LHCN-M2 (cell line): ENCODE data around the gene SIPA1. TPM values are rescaled to one million over a fixed set of nuclear protein-coding genes. Genes with fewer than 3 reads are reported as not detected.
"Not testable (repeated sequence)": the region's sequence is repeated elsewhere in the genome, so short reads cannot be mapped to it uniquely, and the experiment has no call there.

Experiments
- DNase-seq: peaks from one replicate; pipeline ENCODE4 v3.0.0-alpha.2; 2012; ENCODE audit warnings: low read depth
- total RNA-seq: library from RNA; depleted of rRNA; stranded (reverse); fragments of >200 nt; gene quantifications from 2 replicates; pipeline ENCODE4 v1.2.3, GENCODE V29; 2014

Gene SIPA1
- total RNA-seq, 1 experiment from 2014 or later, result 26.1 TPM

DNA sequence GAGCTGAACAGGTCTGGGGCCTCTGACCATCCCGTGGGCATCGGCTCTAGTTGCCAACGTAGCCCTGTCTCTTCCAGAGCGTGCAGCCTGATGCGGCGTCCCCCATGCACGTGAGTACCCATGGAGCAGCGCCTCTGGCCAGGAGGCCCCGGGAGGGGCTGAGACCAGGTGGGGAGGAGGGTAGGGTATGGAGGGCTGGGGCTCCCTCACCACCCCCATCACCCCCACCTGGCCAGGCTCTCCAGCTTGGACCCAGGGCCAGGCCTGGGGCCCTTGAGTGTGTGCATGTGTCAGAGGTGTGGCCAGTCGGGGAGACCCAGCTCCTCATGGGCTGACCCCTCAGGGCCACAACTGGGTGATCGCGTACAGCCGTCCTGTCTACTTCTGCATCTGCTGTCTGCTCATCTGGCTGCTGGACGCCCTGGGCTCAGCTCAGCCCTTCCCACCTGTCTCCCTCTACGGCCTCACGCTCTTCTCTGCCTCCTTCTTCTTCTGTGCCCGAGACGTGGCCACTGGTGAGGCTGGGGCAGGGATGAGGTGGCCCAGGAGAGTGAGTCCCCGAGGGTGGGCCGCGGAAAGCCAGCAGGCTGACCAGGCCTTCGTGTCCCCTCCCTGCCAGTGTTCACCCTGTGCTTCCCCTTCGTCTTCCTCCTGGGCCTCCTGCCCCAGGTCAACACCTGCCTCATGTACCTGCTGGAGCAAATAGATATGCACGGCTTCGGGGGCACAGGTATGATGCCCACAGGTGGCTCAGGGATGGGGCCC is 13.9 kb upstream of the SIPA1 start:
- DNase-seq, result no peak

DNA sequence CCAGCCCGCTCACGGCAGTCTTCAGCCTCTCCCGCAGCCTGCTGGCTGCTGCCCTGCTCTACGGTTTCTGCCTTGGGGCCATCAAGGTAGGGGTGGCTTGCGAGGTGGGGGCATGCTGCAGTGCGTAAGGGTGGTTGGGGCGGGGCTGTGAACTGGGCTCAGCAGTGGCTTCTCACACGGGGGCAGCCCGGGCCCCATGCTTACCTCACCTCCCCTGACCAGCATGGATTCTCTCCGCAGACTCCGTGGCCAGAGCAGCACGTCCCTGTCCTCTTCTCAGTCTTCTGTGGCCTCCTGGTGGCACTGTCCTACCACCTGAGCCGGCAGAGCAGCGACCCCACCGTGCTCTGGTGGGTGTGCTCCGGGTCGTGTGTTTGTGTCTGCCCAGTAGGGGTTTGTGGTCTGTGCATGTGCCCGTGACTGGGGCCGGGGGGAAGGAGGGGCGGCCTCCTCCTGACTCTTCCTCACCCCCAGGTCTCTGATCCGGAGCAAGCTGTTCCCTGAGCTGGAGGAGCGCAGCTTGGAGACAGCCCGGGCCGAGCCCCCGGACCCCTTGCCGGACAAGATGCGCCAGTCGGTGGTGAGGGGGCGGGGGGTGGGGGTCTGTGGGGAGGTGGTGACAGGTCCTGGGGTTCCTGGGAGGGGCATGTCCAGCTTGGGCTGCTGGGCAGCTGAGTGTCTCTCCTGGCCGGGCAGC is 12.8 kb upstream of the SIPA1 start:
- DNase-seq, result no peak

DNA sequence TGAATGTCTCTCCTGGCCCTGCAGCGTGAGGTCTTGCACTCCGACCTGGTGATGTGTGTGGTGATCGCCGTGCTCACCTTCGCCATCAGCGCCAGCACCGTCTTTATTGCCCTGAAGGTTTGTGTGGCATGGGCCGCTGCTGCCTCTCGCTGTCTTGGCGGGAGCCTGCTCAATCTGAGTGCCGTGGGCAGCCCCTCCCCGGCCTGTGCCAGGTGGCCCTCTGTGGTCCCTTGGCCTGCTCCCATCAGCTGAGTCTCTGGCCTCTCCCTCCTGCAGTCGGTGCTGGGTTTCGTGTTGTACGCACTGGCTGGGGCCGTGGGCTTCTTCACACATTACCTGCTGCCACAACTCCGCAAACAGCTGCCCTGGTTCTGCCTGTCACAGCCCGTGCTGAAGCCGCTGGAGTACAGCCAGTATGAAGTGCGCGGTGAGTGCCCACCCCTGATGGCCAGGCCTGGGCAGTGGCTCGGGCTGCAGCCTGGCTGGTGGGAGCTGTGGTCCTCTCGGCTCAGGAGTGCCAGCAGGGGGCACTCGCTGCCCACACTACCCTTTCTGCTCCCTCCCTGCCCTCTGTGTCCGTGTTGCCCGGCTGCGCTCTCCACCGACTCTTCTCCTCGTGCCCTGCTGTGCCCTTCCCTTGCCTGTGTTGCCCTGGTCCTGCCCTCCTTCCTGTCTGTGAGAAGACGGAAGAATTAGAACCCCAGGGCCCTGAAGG is 12.1 kb upstream of the SIPA1 start:
- DNase-seq, result peak; percentile 19

DNA sequence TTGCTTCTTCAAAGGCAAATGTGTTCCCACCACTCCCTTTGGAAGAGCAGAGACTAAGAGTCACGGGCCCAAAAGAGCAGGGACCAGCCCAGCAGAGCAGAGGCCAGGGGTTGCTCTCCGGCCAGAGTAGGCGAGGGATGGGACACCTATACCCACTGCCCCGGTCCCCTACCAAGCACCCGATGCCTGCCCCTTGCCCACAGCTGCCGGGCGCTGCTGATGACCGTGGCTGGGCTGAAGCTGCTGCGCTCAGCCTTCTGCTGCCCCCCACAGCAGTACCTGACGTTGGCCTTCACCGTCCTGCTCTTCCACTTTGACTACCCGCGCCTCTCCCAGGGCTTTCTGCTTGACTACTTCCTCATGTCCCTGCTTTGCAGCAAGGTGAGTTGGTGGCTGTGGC is 10.7 kb upstream of the SIPA1 start:
- DNase-seq, result no peak

DNA sequence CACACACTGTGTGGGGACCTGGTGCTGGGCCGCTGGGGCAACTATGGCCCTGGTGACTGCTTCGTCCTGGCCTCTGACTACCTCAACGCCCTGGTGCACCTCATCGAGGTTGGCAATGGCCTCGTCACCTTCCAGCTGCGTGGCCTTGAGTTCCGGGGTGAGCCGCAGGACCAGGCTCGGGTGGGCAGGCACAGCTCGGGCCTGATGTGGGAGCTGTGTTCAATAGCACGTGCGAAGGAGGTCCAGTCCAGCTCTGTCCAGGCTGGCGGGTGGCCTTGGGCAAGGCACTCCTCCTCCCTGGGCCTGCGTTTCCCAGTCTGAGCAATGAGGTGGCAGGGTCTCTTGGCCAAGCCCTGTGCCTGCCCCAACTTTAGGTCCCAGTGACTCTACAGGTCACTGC is 8.3 kb upstream of the SIPA1 start:
- DNase-seq, result no peak

DNA sequence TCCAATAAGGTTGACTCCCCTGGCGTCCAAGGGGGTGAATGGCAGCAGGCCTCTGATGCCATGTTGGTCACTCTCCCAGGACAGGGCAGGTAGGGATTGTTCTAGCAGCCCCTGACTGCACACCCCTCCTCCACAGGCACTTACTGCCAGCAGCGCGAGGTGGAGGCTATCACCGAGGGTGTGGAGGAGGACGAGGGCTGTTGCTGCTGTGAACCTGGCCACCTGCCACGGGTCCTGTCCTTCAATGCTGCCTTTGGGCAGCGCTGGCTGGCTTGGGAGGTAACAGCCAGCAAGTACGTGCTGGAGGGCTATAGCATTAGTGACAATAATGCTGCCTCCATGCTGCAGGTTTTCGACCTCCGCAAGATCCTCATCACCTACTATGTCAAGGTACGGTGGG is 7.7 kb upstream of the SIPA1 start:
- no peak for DNase-seq

DNA sequence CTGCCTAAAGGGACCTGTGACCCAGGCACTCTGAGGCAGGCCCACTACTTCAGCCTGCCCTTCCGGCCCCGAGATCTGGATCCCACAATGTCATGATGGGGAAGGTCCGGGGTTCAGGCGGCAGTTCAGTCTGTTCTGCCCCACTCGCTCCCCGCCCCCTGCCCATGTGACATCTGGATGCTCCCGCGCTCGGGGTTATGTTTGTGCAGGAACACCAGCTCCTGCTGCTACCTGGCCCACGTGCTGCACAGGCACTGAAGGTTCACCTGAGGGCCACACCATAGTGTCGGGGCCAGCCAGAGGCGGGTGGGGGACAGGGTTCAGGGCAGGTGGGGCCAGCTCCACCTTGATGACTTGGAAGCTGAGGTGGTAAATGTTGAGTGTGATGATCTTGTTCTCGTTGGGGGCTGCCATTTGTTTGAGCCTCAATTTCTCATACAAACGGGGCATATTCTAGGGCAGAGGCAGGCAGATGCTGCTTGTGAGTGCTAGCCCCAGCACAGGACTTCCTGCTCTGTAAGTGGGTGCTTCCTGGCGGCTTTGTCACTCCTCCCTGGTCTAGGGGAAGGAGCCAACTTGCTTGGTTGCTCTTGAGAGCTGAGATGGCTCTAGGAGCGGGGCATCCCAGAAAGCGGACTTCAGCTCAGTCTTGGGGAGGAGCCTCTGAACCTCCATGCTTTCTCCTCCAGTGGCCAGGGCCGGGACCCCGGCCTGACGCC is 4.4 kb upstream of the SIPA1 start:
- no peak for DNase-seq

DNA sequence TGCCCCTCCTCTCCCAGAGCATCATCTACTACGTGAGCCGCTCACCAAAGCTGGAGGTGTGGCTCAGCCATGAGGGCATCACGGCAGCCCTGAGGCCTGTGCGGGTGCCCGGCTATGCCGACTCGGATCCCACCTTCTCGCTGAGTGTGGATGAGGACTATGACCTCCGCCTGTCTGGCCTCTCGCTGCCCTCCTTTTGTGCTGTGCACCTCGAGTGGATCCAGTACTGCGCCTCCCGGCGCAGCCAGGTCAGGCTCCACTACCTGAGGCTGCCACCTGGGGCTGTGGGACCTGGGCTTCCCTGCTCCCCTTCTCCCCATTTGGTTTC is 3.8 kb upstream of the SIPA1 start:
- DNase-seq, result no peak

DNA sequence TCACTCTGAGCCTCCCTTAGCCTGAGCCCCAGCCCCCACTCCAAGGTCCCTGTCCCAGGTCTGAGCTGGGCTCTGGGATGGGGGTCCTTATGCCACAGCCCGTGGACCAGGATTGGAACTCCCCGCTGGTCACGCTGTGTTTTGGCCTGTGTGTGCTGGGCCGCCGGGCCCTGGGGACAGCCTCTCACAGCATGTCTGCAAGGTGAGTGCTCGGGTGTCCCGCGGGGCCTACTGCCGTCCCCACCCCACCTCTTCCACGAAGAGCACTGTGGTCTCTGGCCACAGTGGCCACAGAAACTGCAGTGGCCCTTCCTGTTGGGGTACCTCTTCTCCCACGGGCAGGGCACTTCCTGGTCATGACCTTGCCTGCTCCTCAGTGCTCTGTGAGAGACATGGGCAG is 3.5 kb upstream of the SIPA1 start:
- DNase-seq, result no peak

DNA sequence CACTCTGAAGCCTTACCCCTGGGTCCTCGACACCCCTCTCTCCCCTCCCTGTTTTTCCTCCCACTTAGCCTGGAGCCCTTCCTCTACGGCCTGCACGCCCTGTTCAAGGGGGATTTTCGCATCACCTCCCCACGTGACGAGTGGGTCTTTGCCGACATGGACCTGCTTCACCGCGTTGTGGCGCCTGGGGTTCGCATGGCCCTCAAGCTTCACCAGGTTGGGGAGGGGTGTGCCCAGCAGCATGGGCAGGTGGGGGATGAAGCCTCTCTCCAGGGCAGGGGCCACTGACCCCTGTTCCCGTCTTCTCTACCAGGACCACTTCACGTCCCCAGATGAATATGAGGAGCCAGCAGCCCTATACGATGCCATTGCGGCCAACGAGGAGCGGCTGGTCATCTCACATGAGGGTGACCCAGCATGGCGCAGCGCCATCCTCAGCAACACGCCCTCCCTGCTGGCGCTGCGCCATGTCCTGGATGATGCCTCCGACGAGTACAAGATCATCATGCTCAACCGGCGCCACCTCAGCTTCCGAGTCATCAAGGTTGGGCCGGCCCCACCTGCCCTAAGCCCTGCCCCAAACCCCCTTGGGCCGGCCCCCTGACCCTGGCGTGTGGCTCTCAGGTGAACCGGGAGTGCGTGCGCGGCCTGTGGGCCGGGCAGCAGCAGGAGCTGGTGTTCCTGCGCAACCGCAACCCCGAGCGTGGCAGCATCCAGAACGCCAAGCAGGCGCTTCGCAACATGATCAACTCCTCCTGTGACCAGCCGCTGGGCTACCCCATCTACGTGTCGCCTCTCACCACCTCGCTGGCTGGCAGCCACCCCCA is 2.8 kb upstream of the SIPA1 start:
- no peak for DNase-seq

DNA sequence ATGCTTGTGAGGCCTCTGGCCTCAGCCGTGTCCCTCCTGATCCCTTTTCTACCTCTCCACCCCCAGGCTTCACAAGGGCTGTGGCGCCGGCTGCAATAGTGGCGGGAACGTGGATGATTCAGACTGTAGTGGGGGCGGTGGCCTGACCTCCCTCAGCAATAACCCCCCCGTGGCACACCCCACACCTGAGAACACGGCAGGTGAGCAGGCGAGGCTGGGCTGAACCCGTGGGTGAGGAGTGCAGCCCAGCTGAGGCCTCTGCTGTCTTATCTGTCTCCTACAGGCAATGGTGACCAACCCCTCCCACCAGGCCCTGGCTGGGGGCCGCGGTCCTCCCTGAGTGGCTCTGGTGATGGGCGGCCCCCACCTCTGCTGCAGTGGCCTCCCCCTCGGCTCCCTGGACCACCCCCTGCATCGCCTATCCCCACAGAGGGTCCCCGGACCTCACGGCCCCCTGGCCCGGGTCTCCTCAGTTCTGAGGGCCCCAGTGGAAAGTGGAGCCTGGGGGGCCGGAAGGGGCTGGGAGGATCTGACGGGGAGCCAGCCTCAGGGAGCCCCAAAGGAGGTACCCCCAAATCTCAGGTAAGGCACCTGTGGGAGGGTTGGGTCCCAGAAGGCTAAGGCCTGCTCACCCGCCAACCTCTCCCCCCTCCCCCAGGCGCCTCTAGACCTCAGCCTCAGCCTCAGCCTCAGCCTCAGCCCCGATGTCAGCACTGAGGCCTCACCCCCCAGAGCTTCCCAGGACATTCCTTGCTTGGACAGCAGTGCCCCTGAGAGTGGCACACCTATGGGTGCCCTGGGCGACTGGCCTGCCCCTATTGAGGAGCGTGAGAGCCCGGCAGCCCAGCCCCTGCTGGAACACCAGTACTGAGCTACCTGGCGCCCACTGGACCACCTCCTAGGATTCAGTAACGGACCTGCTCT is 1.5 kb upstream of the SIPA1 start:
- no peak for DNase-seq

DNA sequence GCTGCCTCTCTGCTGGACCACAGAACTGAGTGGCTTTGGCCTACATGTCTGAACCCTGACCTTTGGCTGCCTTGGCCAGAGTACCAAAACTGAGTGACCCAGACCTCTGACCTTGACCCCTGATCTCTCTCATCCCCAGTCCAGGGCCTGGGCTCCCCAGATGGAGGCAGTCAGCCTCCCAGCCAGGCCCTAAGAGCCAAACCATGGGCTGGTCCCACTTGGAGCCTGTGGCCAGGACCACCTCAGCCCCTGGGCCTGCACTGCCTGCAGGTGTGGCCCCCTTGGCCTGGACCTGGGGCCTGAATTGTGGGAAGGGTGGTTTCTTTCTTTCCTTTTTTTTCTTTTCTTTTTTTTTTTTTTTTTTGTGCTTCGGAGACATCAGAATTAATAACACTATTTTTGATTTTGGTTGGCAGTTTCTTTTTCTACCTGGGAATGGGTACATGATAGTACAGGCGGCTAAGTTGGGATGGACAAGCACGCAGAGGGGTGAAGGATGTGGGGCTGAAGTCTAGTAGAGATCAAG is 806 bp upstream of the SIPA1 start:
- no peak for DNase-seq

DNA sequence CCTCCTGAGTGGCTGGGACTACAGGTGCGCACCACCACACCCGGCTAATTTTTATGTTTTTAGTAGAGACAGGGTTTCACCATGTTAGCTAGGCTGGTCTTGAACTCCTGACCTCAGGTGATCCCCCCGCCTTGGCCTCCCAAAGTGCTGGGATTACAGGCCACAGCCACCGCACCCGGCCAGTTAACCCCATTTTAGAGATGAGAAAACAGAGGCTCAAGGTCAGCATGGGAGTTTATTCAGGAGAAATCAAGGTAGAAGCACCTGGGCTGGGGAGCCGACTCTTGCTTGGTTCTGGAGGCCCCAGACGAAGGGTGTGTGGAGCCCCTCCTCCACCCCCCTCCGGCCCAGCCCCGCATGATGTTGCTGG is 1.3 kb downstream of the SIPA1 start:
- DNase-seq, result not testable (repeated sequence)

DNA sequence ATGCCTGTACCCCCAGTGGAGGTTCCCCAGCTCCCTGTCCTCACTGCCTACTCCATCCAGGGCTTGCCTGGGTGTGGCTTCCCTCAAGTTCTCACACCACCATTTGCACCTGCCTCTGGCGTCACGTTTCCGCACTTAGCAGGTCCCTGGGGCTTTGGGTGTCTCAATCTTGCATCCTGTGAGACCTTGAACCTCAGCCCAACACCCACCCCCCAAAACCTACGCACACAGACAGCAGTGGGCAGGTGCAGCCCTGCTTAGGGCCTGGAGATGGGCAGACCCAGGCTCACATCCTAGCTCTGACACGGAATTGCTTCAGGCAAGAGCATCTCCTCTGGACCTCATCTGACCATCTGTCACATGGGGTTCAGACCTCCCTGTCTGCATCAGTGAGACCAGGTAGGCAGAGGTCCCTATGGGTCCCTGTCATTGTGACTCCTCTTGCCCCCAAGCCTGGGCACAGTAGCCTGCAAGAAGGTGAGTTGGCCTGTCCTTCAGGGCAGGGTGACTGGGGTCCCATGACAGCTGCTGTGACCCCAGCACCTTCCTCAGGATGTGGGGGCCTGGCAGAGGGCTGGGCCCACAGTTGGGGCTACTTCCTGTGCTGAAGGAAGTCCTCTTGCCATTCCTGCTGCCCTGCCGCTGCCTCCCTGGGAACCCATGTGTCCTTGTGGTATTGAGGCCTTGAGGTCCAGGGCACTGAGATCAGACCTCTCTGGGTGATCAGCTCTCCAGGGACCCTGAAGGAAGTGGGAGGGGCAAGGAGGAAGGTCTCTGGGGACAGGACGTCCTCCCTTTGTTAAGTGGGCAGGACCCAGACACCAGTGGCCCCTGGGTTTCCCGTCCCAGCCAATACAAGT is 2.0 kb downstream of the SIPA1 start:
- no peak for DNase-seq

DNA sequence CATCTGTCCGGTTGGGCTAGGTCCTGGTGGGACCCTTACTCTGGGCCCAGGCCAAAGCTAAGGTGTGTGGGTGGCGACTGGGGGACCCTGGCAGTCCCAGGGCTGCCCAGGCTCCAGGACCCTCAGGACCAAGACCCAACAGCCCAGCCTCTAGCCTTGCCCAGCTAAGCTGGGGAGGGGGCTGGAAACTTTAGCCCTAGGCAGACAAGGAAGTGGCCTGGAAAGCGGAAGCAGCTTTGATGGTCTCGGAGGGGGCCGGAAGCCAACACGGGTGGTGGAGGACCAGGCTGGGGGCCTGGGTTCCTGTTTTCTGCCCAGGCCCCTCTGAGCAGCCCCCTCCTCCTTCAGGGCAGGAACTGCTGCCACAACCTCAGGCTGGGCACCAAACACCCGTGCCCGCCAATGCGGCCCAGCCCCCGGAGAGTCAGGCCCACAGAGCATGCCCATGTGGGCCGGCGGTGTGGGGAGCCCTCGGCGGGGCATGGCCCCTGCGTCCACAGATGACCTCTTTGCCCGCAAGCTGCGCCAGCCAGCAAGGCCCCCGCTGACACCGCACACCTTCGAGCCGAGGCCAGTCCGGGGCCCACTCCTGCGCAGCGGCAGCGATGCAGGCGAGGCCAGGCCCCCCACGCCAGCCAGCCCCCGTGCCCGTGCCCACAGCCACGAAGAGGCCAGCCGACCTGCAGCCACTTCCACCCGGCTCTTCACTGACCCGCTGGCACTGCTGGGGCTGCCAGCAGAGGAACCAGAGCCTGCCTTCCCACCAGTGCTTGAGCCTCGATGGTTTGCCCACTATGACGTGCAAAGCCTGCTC is 2.8 kb downstream of the SIPA1 start:
- DNase-seq, result no peak

DNA sequence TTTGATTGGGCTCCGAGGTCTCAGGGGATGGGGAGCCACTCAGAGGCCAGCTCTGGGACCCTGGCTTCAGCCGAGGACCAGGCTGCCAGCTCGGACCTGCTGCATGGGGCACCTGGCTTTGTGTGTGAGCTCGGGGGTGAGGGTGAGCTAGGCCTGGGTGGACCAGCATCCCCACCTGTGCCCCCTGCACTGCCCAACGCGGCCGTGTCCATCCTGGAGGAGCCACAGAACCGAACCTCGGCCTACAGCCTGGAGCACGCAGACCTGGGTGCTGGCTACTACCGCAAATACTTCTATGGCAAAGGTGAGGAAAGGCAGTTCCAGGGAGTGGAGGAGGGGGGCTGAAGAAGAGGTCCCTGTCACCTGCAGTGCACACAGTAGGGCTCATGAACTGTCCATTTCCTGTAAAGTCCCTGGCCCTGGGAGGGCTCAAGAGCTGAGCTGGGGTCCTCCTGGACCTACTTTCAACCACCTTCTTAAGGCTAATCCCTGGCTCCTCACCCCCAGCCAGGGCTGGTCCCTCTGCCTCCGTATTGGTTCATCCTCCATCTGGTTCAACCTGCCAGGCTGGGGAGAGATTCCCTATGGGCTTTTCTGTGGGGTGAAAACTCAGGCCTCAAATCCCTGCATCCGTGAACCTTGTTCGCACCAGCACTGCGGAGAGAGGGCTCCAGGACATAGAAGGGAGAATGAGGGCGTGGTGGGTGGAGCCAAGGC is 3.6 kb downstream of the SIPA1 start:
- DNase-seq, result no peak

DNA sequence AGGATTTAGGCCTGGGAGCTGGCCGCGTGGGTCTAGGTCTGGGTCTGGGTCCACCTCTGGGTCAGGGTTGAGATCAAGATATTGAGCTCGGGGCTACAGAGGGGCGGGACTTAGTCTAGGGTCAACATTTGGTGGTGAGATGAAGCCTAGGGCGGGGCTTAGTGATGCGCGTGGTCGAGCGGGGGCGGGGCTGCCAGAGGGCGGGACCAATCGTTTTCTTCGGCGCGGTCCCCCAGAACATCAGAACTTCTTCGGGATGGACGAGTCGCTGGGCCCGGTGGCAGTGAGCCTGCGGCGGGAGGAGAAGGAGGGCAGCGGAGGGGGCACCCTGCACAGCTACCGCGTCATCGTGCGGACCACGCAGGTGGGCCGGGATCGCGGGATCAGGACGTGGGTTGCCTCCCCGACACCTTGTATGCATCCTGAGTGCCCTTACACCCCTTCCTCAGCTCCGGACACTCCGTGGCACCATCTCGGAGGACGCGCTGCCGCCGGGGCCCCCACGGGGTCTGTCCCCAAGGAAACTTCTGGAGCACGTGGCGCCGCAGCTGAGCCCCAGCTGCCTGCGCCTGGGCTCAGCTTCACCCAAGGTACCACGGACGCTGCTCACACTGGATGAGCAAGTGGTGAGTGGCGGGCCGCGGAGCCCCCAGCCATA is 4.2 kb downstream of the SIPA1 start:
- no peak for DNase-seq
